SU-DHL-6 (cell line): ENCODE measurements around the gene PLIN3.

Experiments used
- EZH2phosphoT487 ChIP-seq: fragments of 200-600 bp; sonication (generic), shearing (Covaris generic); conservative IDR thresholded peaks from 2 replicates; pipeline ENCODE4 v1.6.1; 2018; ENCODE audit warnings: mild to moderate bottlenecking, antibody characterized with exemption, low read length, moderate library complexity, mixed read lengths
- TF ChIP-seq, protein P1 (sequence below): fragments of 200-600 bp; sonication (generic); IDR thresholded peaks from one replicate; pipeline ENCODE4 v1.5.1; 2017; ENCODE audit warnings: antibody characterized with exemption, mild to moderate bottlenecking, low read length, moderate library complexity; ENCODE audit not compliant: insufficient read depth, poor library complexity, severe bottlenecking

DNA sequence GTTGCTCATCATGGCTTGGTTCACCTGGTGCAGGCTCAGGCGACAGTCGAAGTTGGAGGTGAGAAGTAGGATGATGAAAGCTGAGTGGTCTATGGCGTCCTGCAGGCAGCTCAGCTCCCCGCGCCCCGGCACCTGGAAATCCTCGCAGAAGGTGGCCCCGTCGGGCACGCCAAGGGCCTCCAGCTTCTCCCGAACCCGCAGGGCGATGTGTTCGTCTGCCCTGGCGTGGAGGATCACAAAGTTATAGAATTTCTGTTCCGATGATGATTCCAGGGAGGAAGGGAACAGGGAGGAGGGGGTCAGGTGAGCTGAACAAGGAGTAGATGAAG is 50.6 kb downstream of the PLIN3 start:
- TF ChIP-seq, protein P1, sequence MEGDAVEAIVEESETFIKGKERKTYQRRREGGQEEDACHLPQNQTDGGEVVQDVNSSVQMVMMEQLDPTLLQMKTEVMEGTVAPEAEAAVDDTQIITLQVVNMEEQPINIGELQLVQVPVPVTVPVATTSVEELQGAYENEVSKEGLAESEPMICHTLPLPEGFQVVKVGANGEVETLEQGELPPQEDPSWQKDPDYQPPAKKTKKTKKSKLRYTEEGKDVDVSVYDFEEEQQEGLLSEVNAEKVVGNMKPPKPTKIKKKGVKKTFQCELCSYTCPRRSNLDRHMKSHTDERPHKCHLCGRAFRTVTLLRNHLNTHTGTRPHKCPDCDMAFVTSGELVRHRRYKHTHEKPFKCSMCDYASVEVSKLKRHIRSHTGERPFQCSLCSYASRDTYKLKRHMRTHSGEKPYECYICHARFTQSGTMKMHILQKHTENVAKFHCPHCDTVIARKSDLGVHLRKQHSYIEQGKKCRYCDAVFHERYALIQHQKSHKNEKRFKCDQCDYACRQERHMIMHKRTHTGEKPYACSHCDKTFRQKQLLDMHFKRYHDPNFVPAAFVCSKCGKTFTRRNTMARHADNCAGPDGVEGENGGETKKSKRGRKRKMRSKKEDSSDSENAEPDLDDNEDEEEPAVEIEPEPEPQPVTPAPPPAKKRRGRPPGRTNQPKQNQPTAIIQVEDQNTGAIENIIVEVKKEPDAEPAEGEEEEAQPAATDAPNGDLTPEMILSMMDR = no peak
- TF ChIP-seq EZH2phosphoT487 = no peak
